Measurements from ENCODE around the gene FICD. TPM values are rescaled to one million over a fixed set of nuclear protein-coding genes. Genes with fewer than 3 reads are reported as not detected.

The FICD gene
- total RNA-seq, result 2.8 to 3.6 TPM (median 2.9 TPM) in 3 replicates

DNA sequence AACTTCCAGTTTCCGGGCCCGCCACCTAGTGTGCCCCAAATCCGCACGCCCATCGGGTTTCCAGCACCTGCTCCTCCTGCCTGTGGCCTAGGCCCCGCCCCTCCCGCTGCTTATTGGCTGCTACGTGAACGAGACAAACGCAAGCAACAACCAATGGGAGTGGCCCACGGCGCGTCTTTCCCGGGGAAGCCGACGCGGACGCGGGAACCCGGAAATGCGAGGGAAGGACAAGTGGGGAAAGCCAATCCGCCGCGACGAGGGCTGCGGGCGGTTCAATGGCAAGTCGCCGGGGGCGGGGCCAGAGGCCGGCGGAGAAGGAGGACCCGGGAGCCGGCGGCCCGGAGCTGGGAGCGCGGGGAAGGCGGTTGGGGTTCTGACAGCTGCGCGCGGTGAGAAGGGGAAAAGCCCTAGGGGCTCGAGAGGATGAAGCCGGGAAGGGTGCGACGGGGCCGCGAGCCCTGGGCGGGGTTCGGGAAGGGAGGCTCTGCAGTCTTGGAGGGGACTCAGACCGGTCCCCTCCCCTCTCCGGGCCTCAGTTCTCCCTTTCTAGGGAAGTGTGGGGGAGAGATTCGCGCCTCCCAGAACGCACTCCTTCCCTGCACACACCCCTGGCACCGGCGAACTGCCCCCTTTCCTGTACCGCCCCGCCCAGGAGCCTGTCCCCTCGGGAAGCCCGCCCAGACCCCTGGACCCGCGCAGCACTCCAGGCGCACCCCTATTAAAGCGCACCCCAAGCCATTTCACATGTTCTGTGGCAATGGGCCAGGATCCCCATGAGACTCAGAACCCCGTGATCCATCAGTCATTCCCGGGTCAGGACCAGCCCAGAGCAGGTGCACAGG is at the start of gene FICD:
Gene FICD (plus strand): TSS at position 305 of the 842 bp plus-strand sequence. CDS start 1,696 bp downstream, outside the sequence.
- H3K27me3 Mint-ChIP-seq (ENCODE audit: low read depth), result no peaks in the 10 kb centered on the region
- TF ChIP-seq, protein P1, sequence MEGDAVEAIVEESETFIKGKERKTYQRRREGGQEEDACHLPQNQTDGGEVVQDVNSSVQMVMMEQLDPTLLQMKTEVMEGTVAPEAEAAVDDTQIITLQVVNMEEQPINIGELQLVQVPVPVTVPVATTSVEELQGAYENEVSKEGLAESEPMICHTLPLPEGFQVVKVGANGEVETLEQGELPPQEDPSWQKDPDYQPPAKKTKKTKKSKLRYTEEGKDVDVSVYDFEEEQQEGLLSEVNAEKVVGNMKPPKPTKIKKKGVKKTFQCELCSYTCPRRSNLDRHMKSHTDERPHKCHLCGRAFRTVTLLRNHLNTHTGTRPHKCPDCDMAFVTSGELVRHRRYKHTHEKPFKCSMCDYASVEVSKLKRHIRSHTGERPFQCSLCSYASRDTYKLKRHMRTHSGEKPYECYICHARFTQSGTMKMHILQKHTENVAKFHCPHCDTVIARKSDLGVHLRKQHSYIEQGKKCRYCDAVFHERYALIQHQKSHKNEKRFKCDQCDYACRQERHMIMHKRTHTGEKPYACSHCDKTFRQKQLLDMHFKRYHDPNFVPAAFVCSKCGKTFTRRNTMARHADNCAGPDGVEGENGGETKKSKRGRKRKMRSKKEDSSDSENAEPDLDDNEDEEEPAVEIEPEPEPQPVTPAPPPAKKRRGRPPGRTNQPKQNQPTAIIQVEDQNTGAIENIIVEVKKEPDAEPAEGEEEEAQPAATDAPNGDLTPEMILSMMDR (IDR thresholded peaks at IDR 0.05; ENCODE audit: unreplicated experiment), result no peak
- peaks cover 18% of the 10 kb centered on the region for H3K4me1 Mint-ChIP-seq

DNA sequence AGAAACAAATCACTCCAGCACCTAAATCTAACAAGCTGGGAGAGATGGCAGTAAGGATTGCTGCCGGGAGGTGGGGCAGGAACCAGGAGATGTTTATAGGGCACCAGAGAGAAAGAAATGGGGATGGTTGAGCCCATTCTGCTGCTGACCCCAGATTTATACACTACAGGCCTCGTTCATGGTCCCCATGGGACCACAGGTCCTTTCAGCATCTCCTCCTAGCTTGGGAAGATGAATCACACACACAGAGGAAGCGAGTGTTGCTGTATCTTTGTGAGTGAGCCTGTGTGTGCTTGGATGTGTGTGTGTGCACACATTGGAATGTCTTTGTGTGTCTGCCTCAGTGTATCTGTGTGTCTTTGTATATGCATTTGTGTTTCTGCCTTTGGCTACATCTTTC is 49.7 kb upstream of the FICD start:
- Mint-ChIP-seq H3K4me3 (no peak overlapping the region), H3K36me3 (no peaks in the 10 kb centered on the region), H3K4me1 (no peaks in the 10 kb centered on the region), H3K27ac (no peak overlapping the region), H3K9me3 (no peaks in the 10 kb centered on the region), H3K27me3 (ENCODE audit: low read depth) (peaks cover 31% of the 10 kb centered on the region)
- TF ChIP-seq, protein P1 (IDR thresholded peaks at IDR 0.05; ENCODE audit: unreplicated experiment), result no peak
- no peak for DNase-seq (ENCODE audit: low spot score in 2 of 2, unreplicated experiment in 2 of 2)

More for the DNA sequence above, at the start of gene FICD:
- Mint-ChIP-seq H3K4me3 (peak within 1 kb of the TSS; percentile 88), H3K9me3 (no peaks in the 10 kb centered on the region), H3K36me3 (peaks cover 13% of the 10 kb centered on the region), H3K27ac (peak within 1 kb of the TSS; percentile 82)
- peak; percentile 98 to 99 for DNase-seq (ENCODE audit: low spot score in 2 of 2, unreplicated experiment in 2 of 2)

DNA sequence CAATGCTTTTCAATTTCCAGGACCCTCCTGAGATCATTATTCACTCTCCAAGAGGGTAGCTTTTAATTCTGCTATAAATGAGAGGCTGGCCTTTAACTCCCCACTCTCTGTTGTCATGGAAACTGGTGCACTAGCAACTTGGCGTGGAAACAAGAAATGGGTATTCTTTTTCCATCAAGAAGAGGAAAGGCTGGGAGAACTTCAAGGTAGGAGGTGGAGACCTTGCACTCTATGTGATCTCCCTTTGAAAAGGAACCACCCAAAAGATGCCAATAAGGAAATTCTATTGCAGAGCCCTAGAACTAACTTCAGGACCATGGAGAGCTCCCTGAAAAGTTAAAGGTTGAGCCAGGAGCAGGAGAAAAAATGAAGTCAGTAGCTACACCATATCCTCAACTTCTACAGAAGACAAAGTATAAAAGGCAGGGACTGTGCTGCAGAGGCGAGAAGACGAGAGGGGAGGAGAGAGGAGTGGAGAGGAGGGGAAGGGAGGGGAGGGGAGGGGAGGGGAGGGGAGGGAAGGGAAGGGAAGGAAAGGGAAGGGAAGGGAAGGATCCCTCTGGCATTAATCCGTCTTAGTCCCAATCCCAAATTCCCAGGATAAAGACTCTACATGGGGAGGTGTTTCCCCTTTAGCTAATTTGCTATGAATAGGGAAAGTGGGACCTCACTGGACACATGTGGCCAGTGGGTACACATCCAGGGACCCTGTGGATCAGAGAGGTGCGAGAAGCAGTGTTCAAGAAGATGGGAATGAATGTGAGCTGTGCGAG is 46.7 kb upstream of the FICD start:
- TF ChIP-seq, protein P1 (IDR thresholded peaks at IDR 0.05; ENCODE audit: unreplicated experiment), result no peak
- H3K4me3 Mint-ChIP-seq, result no peak overlapping the region
- peaks cover 27% of the 10 kb centered on the region for H3K27me3 Mint-ChIP-seq (ENCODE audit: low read depth)
- no peak for DNase-seq (ENCODE audit: low spot score in 2 of 2, unreplicated experiment in 2 of 2)
- no peaks in the 10 kb centered on the region for H3K9me3 Mint-ChIP-seq
- H3K27ac Mint-ChIP-seq, result no peak overlapping the region
- no peaks in the 10 kb centered on the region for H3K4me1 Mint-ChIP-seq
- no peaks in the 10 kb centered on the region for H3K36me3 Mint-ChIP-seq

DNA sequence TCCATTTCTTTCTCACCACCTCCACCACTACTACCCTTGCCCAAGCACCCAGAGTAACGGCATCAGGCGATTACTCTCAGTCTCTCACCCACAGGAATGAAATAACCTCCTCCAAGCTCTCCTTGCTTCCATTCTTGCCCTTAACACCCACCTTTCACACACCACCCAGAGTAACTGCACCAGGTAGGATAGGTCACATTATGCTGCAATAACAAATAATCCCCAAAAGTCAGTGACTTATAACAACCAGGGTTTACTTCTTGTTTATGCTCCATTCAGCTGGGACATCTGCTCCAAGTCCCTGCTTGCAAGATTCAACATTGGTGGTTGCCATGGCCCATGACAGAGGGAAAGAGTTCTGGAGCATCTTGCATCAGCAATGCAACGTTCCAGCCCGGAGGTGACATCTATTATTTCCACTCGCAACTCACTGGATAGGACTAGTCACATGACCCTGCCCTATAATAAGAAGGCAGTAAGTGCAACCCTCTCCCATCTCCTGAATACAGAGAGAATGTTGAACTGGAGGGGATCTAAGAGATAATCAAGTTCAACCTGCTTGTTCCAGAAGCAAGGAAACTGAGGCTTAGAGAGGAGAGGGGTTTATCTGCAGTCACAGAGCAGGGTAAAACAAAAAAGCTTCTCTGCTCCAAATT is 41.5 kb upstream of the FICD start:
- Mint-ChIP-seq H3K27ac (no peak overlapping the region), H3K9me3 (no peaks in the 10 kb centered on the region), H3K27me3 (ENCODE audit: low read depth) (peaks cover 16% of the 10 kb centered on the region), H3K4me3 (no peak overlapping the region), H3K4me1 (no peaks in the 10 kb centered on the region), H3K36me3 (no peaks in the 10 kb centered on the region)
- no peak for DNase-seq (ENCODE audit: low spot score in 2 of 2, unreplicated experiment in 2 of 2)
- TF ChIP-seq, protein P1 (IDR thresholded peaks at IDR 0.05; ENCODE audit: unreplicated experiment), result no peak

DNA sequence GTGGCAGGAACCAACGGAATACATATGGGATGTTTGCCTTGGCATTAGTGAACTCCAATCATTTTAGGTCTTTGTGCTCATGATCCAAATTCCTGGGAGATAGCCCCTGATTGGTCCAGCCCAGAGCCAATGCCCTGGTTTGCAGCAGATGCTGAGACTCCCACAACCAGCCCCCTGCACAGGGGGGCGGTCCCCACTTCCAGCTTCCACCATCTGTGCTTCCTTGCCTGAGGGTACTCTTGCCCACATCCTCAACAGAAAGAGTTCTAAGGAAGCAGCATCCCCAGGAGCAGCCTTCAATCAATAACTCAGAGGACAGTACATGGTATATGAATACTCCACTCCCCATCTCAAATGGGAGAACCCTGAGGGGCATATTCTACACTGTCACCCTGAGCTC is 39.7 kb upstream of the FICD start:
- Mint-ChIP-seq H3K4me3 (no peak overlapping the region), H3K27ac (no peak overlapping the region), H3K36me3 (no peaks in the 10 kb centered on the region), H3K4me1 (no peaks in the 10 kb centered on the region), H3K9me3 (no peaks in the 10 kb centered on the region), H3K27me3 (ENCODE audit: low read depth) (peaks cover 24% of the 10 kb centered on the region)
- no peak for DNase-seq (ENCODE audit: low spot score in 2 of 2, unreplicated experiment in 2 of 2)
- TF ChIP-seq, protein P1 (IDR thresholded peaks at IDR 0.05; ENCODE audit: unreplicated experiment), result no peak

All from mesothelial cell of epicardium (in vitro differentiated cells).